K562 treated with DMSO at 1 percent for 4 hours (cell line): ENCODE measurements around the gene NHEJ1. TPM values are rescaled to one million over a fixed set of nuclear protein-coding genes. Genes with fewer than 3 reads are reported as not detected.

Experiments used
- total RNA-seq: library from RNA; unstranded; fragments of 300-600 nt; gene quantifications from 2 replicates; pipeline ENCODE4 v1.2.3, GENCODE V29; 2022; ENCODE audit not compliant: insufficient read depth

Gene NHEJ1, protein sequence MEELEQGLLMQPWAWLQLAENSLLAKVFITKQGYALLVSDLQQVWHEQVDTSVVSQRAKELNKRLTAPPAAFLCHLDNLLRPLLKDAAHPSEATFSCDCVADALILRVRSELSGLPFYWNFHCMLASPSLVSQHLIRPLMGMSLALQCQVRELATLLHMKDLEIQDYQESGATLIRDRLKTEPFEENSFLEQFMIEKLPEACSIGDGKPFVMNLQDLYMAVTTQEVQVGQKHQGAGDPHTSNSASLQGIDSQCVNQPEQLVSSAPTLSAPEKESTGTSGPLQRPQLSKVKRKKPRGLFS
- total RNA-seq: 8.9 and 10.1 TPM in 2 replicates

DNA sequence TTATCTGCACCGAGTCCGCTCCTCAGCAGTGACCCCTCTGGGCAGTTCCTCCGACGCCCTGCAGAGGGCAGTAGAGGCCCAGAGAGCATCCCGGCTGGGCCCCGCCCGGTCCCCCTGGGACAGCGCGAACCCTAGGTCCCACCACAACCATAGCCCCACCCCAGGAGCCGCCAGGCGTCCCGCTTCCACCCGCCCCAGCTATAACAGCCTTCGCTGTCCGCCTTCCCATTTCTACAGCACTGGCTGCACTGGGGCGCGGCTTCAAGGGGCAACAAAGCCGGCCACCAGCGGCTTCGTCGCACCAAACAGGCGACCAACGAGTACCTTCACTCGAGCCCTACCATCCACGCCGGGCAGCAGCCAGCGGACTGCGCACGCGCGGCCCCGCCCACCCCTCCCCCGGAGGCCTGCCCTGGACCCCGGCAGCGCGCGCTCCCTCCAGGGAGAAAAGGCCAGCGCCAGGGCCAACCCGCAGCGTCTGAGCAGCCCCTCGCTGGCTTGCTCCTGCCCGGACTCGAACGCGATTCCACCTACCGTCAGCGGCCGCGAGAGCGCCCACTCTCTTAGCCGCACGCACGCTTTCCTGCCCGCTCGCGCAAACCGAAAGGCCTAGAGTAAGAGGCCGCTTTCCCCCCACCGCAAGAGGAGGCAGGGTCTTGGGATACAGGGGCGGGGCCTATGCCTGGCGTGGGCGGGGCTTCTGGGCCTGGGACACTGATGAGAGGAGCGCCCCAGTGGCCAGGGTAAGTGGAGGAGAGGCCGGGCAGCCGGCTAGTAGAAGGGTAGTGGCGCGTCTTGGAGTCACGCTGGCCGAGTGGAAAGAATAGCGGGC lies at the start of gene NHEJ1:
NHEJ1 (minus strand) TSS at position 630 of the 832 bp plus-strand sequence. CDS start 2,453 bp downstream, outside the sequence.

DNA sequence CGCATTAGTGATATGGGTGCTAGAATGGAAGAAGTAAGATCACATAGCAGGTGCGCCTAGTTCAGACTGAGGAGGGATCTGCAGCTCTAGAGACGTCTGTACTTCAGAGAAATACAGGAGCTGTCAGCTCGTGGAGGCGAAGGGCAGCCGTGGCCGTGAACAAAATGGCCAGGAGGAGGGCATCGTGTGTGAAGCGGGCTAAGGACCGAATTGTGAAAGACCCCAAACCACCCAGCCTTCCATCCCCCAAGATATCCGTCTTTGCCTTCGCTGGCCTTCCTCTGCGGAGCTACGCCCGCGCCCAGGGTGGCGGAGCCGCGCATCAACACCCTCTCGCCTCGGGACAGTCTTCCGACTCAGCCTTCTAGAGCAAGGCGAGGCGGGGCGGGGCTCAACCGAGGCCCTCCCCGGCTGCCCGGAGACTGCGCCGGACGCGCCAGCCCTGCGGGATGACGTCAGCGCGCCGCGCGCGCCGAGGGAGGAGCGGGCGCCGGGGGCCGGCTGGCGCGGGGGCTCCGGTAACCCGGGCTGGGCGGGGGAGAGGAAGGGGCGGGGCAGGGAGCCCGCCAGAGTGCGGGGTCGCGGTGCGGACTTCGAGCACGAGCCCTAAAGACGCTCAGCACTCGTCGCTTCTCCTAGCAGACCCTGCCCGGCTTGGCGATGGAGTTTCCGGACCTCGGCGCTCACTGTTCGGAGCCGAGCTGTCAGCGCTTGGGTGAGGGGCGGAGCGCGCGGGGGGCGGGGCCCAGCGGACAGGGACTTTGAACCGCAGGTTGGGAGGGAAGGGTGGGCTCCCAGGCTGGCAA lies 45.9 kb upstream of the NHEJ1 start, which contains the start of gene ZFAND2B:
ZFAND2B (plus strand) TSS at position 455 of the 806 bp plus-strand sequence; CDS start at position 661, 206 bp downstream.

DNA sequence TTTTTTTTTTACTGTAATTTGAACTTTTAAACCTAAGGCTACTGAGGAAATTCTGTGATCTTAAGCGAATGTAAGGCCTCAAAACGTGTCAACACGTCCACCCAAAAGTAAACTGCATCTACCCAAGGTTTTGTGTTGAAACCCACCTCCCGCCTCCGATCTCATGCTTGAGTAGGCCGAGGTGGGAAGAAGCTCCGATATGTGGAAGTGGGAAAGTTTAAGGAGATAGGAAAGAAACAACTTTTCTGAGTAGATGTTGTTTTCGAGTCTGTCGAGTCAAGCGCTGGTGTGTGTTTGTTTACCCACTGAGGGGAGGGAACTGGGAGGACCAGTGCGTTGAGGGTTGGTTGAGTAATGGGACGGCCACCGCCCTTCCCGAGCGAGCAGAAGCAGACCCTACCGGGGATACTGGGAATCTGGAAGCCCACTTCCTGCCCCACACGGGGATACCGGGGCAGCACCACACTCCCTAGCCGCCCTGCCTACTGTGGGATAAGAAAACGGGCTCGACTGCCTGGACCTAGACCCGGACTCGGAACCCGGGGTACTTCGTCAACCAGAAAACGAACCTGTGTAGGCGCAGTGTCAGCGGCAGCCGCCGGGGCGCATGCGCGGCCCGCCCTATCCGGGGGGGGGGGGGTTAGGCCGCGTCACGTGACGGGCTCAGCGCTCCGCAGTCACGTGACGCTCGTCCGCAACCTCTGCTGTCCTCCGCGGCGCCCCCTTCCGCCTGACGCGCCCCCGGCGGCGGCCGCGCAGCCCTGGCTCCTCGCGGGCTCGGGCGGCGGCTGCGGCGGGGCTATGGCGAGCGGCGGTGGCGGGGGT lies 17.1 kb upstream of the NHEJ1 start, which contains the start of gene RETREG2:
RETREG2 (plus strand) TSS at position 724 of the 825 bp plus-strand sequence; CDS start at position 802, 78 bp downstream.

DNA sequence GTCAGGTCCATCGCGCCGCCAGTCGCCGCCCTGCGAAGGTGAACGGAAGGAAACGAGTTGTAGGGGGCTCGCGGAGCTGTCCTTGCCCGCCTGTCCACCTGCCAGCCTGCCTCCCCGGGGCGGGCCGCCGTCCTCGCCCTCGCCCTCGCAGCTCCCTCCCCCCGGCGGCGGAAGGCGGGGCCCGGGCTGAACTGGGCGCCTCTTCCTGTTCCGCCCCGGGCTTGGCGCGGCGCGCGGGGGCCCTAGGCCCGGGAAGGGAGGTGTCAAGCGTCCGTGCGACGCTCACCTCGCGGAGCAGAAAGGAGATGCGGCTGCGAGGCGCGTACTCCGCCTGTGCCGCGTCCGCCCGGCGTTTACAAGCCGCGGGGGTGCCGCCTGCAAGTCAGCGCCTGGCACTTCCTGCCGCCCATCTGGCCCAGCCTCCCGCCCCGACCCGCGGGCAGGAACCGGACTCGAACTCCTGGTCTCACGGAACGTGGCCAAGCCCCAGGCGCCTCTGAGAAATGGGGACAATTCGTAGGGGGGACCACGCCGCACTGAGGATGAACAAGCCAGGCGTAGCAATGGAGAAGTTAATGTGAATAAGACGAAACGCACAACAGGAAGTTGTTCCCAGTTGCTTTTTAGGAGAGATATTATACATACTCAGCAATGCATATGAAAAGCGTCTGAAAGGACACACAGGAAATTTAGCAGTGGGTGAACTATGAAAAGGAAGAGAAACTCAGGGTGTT lies 16.4 kb upstream of the NHEJ1 start, which contains the start of gene CNPPD1:
CNPPD1 (minus strand) TSS at position 108 of the 734 bp plus-strand sequence; CDS start at position 11, 97 bp downstream.

DNA sequence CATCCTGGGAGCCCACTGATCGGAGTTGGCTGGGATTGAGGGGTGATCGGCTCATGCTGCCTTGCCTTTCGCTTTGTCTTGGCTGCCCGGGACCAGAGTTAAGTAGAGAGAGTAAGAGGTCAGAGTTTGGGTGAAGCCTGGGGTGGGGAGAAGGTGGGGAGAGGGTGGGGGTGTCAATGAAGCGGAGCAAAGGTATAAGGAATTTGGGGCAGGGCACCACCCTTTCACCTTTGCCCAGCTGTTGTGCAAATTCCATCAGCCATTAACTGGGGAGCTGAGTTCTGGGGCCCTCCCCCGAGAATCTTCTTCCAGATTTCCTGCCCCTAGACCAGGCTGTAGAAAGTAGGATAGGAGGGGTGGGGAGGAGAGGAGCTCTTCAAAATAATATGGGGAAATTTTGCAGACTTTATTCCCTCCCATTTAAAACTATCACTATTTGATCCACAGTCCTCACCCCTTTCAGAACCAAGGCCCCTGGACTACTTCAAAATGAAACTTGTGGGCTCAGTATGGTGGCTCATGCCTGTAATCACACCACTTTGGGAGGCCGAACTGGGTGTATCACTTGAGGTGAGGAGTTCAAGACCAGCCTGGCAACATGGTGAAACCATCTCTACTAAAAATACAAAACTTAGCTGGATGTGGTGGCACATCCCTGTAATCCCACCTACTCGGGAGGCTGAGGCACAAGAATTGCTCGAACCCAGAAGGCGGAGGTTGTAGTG lies 9.5 kb upstream of the NHEJ1 start, which contains the start of gene SLC23A3:
SLC23A3 (minus strand) TSS at position 100 of the 725 bp plus-strand sequence; CDS start at position 55, 45 bp downstream.

DNA sequence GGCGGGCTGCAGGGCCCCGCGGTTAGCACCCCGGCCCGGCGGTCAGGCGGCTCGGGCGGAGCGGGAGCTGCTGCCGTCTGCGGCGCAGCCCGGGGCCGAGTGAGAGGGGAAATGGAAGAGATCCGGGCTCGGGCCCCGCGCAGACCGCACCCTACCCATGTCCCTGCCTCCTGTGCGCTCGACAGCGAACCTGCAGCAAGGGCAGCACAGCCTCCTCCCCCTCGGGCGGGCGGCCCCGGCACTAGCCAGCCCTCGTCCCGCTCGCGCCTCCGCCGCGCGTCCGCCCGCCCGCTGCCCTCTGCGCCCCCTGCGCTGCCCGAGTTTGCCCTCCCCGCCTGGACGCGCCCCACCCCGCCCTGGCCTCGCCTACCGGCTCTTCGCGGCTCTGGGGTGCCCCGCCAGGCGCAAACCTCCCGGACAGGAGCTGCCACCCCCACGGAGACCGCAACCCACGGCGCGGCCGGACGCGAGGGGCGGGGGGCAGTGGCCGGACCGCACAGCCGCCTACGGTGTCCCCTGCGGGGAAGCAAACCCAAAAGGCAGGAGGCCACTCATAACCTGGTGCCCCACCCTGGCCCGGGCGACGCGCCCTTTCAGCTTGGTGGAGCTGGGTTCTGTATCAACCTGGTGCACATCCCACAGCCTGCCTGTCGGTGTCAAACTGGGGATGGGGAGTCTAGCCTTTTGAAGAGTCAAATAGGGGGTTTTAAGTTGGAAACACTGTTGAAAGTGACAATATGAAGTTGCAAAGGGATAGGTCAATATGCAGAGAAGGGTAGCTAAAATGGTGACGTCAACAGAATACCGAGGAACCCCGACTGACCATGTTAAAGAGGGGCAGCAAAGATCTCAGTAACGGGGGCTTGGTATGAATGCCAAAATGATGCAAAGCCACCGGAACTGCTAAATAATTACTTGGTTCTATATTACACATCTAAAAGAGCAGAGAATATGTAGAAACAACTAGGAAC lies 99.5 kb downstream of the NHEJ1 start, which contains the start of gene IHH:
IHH (minus strand) TSS at position 101 of the 971 bp plus-strand sequence. CDS start 454 bp downstream, outside the sequence.

DNA sequence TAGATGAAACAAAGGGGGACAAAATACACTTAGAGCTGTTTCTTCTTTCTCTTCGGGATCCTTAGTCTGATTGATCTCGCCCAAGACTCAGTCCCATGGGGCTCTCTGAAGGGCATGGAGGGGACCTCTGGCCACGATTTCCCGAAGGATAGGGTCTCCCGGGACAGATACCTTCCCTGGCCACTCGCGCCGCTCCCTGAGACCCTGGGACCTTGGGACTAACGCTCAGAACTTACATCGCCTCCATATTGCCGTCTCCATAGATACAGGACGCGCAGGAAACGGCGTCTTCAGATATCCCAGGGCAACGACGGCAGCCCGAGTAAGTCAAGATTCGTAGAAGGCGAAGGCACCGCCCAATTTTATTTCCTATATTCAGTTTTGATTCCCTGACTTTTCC lies 119.4 kb downstream of the NHEJ1 start, which contains the start of gene CFAP65:
CFAP65 (minus strand) TSS at position 265 of the 400 bp plus-strand sequence. CDS start 2,468 bp downstream, outside the sequence.

Other genes with a start within 250 kb of the NHEJ1 start
- not detected in 2 replicates for gene CDK5R2, start 201.1 kb downstream of the NHEJ1 start, total RNA-seq
- gene FEV, start 175.6 kb downstream of the NHEJ1 start, total RNA-seq: 0.34 and 0.71 TPM in 2 replicates
- not detected in 2 replicates for gene CRYBA2, start 167.4 kb downstream of the NHEJ1 start, total RNA-seq
- gene CFAP65, start 119.3 kb downstream of the NHEJ1 start, total RNA-seq: not detected in 2 replicates
- not detected in 2 replicates for gene IHH, start 99.9 kb downstream of the NHEJ1 start, total RNA-seq
- gene SLC23A3, start 9.2 kb upstream of the NHEJ1 start, total RNA-seq: not detected in 2 replicates
- gene CNPPD1, start 16.1 kb upstream of the NHEJ1 start, total RNA-seq: 48.8 and 50.1 TPM in 2 replicates
- 22.5 and 26.1 TPM in 2 replicates for gene RETREG2, start 17.5 kb upstream of the NHEJ1 start, total RNA-seq
- 33.3 and 35.6 TPM in 2 replicates for gene ZFAND2B, start 46.0 kb upstream of the NHEJ1 start, total RNA-seq
- gene ABCB6, start 58.1 kb upstream of the NHEJ1 start, total RNA-seq: 17.4 and 17.7 TPM in 2 replicates
- gene ATG9A, start 68.8 kb upstream of the NHEJ1 start, total RNA-seq: 28.0 and 42.6 TPM in 2 replicates
- 24.8 and 29.7 TPM in 2 replicates for gene ANKZF1, start 69.0 kb upstream of the NHEJ1 start, total RNA-seq
- 2.2 and 4.3 TPM in 2 replicates for gene GLB1L, start 84.6 kb upstream of the NHEJ1 start, total RNA-seq
- gene STK16, start 84.7 kb upstream of the NHEJ1 start, total RNA-seq: 17.2 and 19.3 TPM in 2 replicates
- not detected in 2 replicates for gene TUBA4B, start 92.4 kb upstream of the NHEJ1 start, total RNA-seq
- gene TUBA4A, start 93.1 kb upstream of the NHEJ1 start, total RNA-seq: 57.6 and 69.6 TPM in 2 replicates
- gene DNAJB2, start 118.6 kb upstream of the NHEJ1 start, total RNA-seq: 21.9 and 24.5 TPM in 2 replicates
- gene PTPRN, start 148.6 kb upstream of the NHEJ1 start, total RNA-seq: 0.53 and 2.8 TPM in 2 replicates
- not detected in 2 replicates for gene RESP18, start 171.9 kb upstream of the NHEJ1 start, total RNA-seq
- 53.4 and 54.1 TPM in 2 replicates for gene DNPEP, start 227.1 kb upstream of the NHEJ1 start, total RNA-seq